Breast epithelium (tissue), 4 donors: ENCODE measurements around the gene CCDC88C. TPM values are rescaled to one million over a fixed set of nuclear protein-coding genes. Genes with fewer than 3 reads are reported as not detected.

Experiments used
- DNase-seq, 2 donors: peaks; one replicate each; pipeline ENCODE4 v3.0.0-alpha.2; 2019; ENCODE audit warnings: low spot score in 2 of 2
- H3K27ac ChIP-seq, 2 donors: fragments of 200-600 bp; sonication (generic) in 1 of 2; one replicate each; pipeline ENCODE4 v1.5.1; 2016 to 2019; ENCODE audit warnings: mild to moderate bottlenecking in 1 of 2
- H3K27me3 ChIP-seq, 2 donors: fragments of 200-600 bp; sonication (generic) in 1 of 2; one replicate each; pipeline versions ENCODE4 v1.5.1 to v1.6.0; 2017 to 2019; ENCODE audit warnings: control low read depth in 1 of 2, mild to moderate bottlenecking in 1 of 2
- H3K36me3 ChIP-seq: fragments of 200-600 bp; one replicate; pipeline ENCODE4 v1.5.1; 2019
- H3K4me1 ChIP-seq, 2 donors: fragments of 200-600 bp; sonication (generic); one replicate each; pipeline ENCODE4 v1.5.1; 2016 to 2019; ENCODE audit warnings: control low read depth in 1 of 2
- H3K4me3 ChIP-seq, 3 donors: fragments of 200-600 bp; sonication (generic); 1 replicate in 2 of 3; 2 replicates in 1 of 3; pipeline ENCODE4 v1.5.1; 2016 to 2019; ENCODE audit warnings: mild to moderate bottlenecking in 3 of 3, moderate library complexity in 2 of 3
- H3K9me3 ChIP-seq, 2 donors: fragments of 200-600 bp; sonication (generic) in 1 of 2; one replicate each; pipeline ENCODE4 v1.5.1; 2016 to 2019; ENCODE audit warnings: control low read depth in 1 of 2
- CTCF ChIP-seq, 3 donors: fragments of 450-650 bp; IDR thresholded peaks; one replicate each; pipeline ENCODE4 v1.5.1; 2016 to 2017; ENCODE audit warnings: antibody characterized with exemption in 3 of 3, mild to moderate bottlenecking in 3 of 3, moderate library complexity in 3 of 3
- POLR2A ChIP-seq: fragments of 450-650 bp; IDR thresholded peaks from one replicate; pipeline ENCODE4 v1.6.1; 2016; ENCODE audit warnings: antibody characterized with exemption, mild to moderate bottlenecking, moderate library complexity
- POLR2AphosphoS5 ChIP-seq, 3 donors: sonication (generic); formaldehyde crosslinking; IDR thresholded peaks; one replicate each; pipeline ENCODE4 v1.6.1; 2017; ENCODE audit warnings: antibody characterized with exemption in 3 of 3
- intact Hi-C: fragments of 100-400 bp; cut with DNase I; formaldehyde crosslinking; loops from one replicate; pipeline ENCODE4 v1.15.1; 2023; ENCODE audit warnings: low total_unique reads
- total RNA-seq, 3 donors: library from RNA; depleted of rRNA; stranded (reverse); fragments of >200 nt; gene quantifications; one replicate each; pipeline ENCODE4 v1.1.0, GENCODE V29; 2016

Gene CCDC88C
- total RNA-seq, 3 donors from 2014 or later, result 5.8 to 25.9 (median 19.3) TPM

GRCh38 chr14:91328313-91329050, 89.1 kb downstream of the CCDC88C start:
- H3K4me1 ChIP-seq, result peaks cover 0 to 7% of the 10 kb centered on the region in 2 donors
- no peaks in the 10 kb centered on the region for H3K36me3 ChIP-seq
- no peak overlapping the region for H3K4me3 ChIP-seq
- no peak overlapping the region for H3K27ac ChIP-seq
- intact Hi-C loops, result no loop called here
- H3K9me3 ChIP-seq, result no peaks in the 10 kb centered on the region
- H3K27me3 ChIP-seq, result no peaks in the 10 kb centered on the region
- no peak for DNase-seq
- TF ChIP-seq CTCF (IDR thresholded peaks at IDR 0.05) (no peak), POLR2AphosphoS5 (IDR thresholded peaks at IDR 0.05) (no peak), POLR2A (no peak)

- peak overlapping the region in 1 of 2 donors; percentile 19 for H3K27ac ChIP-seq
- no peak for DNase-seq
- intact Hi-C loops, result no loop called here
- no peaks in the 10 kb centered on the region for H3K36me3 ChIP-seq
- peaks cover 0 to 7% of the 10 kb centered on the region in 2 donors for H3K4me1 ChIP-seq
- no peak overlapping the region for H3K4me3 ChIP-seq
- no peaks in the 10 kb centered on the region for H3K9me3 ChIP-seq
- no peaks in the 10 kb centered on the region for H3K27me3 ChIP-seq
- no peak for TF ChIP-seq CTCF (IDR thresholded peaks at IDR 0.05)
- TF ChIP-seq POLR2AphosphoS5 (IDR thresholded peaks at IDR 0.05), result no peak
- no peak for TF ChIP-seq POLR2A
Observed at GRCh38 chr14:91327661-91328312, 89.8 kb downstream of the CCDC88C start.

- peak overlapping the region in 1 of 2 donors; percentile 19 for H3K27ac ChIP-seq
- DNase-seq, result no peak
- no peaks in the 10 kb centered on the region for H3K9me3 ChIP-seq
- H3K4me1 ChIP-seq, result peaks cover 0 to 5% of the 10 kb centered on the region in 2 donors
- no peak for TF ChIP-seq CTCF (IDR thresholded peaks at IDR 0.05)
- TF ChIP-seq POLR2AphosphoS5 (IDR thresholded peaks at IDR 0.05), result no peak
- no peak for TF ChIP-seq POLR2A
- no peaks in the 10 kb centered on the region for H3K27me3 ChIP-seq
- intact Hi-C loops, result no loop called here
- H3K4me3 ChIP-seq, result no peak overlapping the region
- no peaks in the 10 kb centered on the region for H3K36me3 ChIP-seq
Observed at GRCh38 chr14:91327250-91327595, 90.4 kb downstream of the CCDC88C start.

GRCh38 chr14:91326514-91327249, 90.9 kb downstream of the CCDC88C start:
- Histone ChIP-seq H3K36me3 (no peaks in the 10 kb centered on the region), H3K27me3 (no peaks in the 10 kb centered on the region), H3K4me1 (no peaks in the 10 kb centered on the region), H3K4me3 (no peak overlapping the region), H3K27ac (peak overlapping the region in 1 of 2 donors; percentile 19), H3K9me3 (no peaks in the 10 kb centered on the region)
- TF ChIP-seq POLR2AphosphoS5 (IDR thresholded peaks at IDR 0.05), result no peak
- TF ChIP-seq CTCF (IDR thresholded peaks at IDR 0.05), result no peak
- TF ChIP-seq POLR2A, result no peak
- DNase-seq, result no peak
- intact Hi-C loops, result no loop called here
